Renal cortical epithelial cell (primary cell): ENCODE results near the gene B3GAT3. TPM values are rescaled to one million over a fixed set of nuclear protein-coding genes. Genes with fewer than 3 reads are reported as not detected.
A peak's percentile ranks its signal among the peaks of the same experiment; 100 is the strongest.
"Not testable (repeated sequence)": the region's sequence is repeated elsewhere in the genome, so short reads cannot be mapped to it uniquely, and the experiment has no call there.

Source experiments
- DNase-seq: peaks from one replicate; pipeline ENCODE4 v3.0.0-alpha.2; 2011; ENCODE audit warnings: low read depth
- total RNA-seq: library from RNA; depleted of rRNA; stranded (reverse); fragments of >200 nt; gene quantifications from 2 replicates; pipeline ENCODE4 v1.2.3, GENCODE V29; 2014

The B3GAT3 gene
- total RNA-seq, 1 donor from 2014 or later: 39.6 TPM

DNA sequence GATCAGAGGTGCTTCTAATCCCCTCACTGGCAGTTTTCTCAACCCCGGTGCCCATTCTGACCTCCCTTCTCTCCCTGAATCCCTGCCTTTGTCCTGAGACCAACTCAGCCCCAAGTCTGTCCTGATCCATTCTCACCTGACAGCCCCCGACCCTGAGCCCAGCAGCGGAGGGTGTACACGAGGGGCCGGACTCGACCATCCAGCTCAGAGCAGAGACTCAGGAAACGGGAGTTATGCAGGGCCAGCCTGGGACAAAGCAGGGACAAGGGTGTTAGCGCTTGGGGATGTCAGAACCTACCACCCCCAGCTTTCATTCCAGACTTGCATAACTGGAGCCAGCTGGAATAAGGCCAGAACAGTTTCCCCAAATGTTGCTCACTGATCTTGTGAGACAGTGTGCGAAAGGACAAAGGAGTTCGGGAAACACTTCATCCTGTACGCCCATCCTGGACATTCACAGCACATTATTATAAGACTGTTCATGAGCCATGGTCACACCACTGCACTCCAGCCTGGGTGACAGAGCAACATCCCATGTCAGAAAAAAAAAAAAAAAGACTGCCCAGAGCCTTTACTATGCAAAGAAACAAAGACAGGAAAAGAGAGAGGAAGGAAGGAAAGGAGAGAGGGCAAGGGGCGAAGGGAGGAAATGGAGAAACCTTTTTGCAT is 44.6 kb downstream of the B3GAT3 start:
- no peak for DNase-seq

DNA sequence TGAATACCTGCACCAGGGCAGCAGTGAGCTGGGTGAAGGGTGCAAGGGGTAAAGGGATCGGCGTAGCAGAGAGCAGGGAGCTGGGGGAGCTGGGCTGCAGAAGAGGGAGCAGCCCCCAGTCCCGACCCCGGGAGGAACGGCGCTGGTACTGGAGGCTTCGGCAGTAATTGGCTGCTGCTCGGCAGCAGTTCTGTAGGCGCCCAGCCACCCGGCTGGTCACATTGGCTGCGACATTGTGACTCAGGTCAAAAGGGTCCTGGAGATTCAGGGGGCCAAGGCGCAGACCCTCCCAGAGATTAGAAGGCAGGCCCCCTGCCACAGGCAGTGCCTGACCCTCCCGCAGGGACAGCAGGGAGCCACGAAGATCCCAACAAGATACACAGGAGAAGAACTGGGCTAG is 45.9 kb downstream of the B3GAT3 start:
- no peak for DNase-seq

DNA sequence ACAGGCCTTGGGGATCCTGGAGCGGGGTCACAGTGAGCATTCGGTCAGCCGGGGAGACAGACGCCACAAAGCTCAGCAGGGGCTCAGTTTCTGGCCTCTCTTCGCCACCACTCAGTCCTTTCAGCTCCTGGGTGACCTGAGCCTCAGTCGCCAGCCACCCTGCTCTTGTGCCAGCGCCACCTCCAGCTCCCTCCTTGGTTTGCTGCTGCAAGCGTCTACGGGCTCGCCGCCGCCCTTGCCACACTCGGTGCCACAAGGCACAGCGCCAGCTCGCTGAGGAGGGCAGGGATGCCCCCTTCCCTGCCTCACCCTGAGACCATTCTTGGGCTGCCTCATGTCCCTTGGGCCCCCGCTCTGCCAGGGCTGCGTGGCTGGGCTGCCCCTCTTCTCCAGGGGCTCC is 46.6 kb downstream of the B3GAT3 start:
- DNase-seq: no peak

DNA sequence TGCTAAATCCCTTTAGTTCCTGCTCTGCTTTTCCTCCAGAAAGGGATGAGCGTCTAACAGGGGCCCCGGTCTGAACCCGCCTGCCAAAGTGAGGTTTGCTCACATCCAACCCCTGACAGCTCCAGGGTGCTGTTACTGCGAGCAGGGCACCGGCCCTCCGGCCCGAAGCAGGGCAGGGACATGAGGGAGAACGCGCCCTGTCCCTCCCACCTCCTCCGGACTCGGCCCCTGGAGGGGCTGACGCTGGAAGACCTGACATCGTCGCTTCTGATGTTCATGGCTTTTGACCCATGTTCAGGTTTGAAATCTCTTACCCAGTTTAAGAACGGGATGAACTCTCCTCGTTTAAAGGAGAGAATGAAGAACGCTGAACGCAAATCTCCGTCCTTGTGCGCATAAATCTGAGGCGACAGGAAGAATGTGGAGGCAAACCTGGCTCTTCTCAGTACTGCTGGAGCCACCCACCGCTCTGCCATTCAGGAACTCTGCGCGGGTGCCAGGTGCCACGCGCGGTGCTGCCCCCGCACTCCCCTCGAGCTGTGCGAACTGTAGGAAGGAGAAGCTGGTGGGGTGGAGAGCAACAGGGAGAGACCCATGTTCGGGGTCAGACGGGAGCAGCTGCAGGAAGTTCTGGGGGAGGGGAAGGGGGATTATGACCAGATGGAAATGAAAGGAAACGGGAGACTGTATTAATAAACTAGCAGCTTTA is 47.3 kb downstream of the B3GAT3 start:
- DNase-seq: no peak

DNA sequence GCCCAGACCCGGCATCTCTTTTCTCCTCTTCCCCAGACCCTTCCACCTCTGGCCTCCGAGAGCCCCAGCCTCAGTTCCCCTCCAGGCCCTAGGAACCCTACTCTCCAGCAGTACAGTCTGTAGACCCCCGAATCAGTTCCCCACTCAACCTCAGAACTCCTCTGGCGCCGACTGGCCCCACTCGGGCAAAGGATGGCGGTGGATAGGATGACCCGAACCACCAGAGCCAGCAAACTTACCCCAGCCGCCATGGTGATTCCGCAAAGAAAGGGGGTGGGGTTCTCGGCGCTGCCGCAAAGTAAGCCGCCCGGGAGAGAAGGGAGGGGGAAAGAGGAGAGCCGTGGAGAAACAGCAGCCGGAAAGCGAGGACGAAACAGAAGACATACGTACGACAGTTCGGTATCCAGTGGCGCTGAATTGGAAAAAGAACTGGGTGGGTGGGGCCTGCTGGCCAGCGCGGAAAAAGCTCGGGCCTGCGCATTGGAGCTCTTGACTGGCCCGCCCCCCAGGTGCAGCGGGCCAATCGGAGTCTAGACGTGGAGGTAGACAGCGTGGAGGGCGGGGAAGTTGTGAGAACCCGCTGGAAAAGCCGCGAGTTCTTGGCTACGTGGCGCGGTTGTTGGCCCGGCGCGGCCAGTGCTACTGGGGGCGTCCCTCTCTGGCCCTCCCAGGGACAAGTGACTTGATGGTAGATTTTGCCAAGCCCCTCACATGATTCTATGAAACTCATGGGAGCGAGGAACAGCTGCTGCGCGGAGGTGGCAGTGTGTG is 48.0 kb downstream of the B3GAT3 start, which contains the start of gene EEF1G:
Gene EEF1G, minus strand, starts transcription at position 300 of the 771 bp plus-strand sequence. Its CDS starts 49 bp downstream, at position 251.
- peak; percentile 100 for DNase-seq

DNA sequence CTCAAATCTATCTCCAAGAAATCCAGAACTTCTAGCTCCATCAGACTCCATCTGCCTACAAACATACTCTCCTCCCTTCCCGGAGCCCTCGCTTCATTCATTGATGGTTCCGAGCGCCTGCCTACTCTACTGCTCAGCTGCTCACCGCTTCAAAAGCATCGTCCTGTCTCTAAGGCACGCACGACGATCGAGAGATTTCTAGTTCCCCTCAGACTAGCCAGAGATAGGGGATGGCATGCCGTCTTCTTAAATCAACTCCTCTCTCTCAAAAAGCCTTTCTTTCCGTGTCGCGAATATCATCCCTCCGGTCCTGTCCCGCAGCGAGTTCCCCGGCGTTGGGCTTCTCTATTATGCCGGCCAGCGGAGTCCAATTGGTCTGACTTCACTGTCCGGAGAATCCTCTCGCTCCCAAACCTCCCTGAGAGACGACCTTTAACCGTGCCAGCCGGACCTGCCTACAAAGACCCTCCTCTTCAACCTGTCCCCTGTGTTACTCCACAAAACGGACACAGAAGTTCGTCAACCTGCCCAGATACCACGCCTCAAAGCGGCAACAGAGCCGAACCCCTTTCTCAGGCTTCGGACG is 48.7 kb downstream of the B3GAT3 start:
- DNase-seq: no peak

DNA sequence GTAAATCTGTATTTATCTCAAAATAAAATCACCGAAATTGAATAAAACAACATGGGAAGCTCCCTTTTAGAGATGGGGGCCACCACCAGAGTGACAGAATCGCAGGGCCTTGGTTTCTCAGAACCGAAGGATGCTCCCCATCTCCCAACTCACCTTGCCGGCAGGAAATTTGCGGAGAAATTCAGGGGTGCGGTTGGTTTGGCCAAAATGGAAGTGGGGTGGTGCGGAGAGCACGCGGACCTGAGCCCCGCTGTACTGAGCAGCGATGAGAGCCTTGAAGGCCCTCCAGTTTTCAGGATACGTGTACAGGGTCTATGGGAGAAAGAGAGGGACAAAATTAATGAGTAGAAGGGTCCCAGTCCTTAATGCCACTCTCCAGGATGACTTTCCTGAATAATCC is 49.4 kb downstream of the B3GAT3 start:
- DNase-seq: no peak

DNA sequence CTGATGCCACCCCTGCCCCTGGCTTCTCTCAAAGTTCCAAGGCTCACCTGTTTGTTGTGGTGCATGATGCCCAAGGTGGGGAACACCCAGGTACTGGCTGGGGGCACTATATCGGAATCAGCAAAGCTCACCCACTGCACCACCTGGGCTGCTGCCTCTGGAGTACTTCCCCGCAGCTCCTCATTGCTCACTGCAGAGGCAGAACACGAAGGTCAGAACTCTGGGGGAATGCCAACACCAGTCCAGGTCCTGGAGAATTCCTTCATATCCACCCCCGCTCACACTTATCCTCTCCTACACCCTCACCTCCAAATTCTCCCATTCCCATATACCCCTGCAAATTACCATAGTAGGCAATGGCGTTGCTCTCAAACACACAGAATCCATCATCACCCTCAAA is 50.3 kb downstream of the B3GAT3 start:
- not testable (repeated sequence) for DNase-seq

DNA sequence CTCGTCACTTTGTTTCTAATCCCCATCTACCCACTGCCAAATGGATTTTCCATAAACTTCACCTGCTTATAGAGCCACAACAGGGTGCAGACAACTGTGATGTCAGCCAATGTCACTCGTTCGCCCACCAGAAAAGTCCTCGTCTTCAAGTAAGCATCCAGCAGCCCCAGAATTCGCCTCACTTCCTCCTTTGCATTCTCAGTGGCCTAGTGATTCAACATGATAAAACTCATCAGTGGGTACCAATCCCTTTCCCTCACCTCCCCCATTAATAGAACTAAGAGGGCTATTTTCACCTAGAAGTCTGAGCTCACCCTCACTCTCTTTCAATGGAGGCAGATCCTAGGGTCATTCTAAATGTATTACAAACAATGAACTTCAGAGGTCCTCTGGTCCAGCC is 50.9 kb downstream of the B3GAT3 start:
- DNase-seq: not testable (repeated sequence)

DNA sequence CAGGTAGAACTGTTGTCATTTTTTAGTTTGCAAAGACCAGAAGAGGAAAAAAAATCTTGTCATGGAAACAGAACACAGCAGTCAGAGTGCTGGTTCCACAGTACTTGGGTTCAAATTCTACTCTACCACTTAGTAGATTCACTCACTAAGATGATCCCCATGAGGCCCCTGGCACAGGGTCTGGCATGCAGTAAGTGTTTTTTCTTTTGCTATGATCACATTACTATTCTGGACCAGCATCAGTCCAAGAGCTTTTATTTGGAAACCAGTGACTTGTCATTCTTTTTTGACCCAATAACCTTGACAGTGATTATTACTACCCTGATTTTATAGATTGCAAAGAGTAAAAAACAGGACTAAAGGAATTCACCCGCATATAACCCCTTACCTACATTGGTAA is 52.2 kb downstream of the B3GAT3 start:
- DNase-seq: no peak

DNA sequence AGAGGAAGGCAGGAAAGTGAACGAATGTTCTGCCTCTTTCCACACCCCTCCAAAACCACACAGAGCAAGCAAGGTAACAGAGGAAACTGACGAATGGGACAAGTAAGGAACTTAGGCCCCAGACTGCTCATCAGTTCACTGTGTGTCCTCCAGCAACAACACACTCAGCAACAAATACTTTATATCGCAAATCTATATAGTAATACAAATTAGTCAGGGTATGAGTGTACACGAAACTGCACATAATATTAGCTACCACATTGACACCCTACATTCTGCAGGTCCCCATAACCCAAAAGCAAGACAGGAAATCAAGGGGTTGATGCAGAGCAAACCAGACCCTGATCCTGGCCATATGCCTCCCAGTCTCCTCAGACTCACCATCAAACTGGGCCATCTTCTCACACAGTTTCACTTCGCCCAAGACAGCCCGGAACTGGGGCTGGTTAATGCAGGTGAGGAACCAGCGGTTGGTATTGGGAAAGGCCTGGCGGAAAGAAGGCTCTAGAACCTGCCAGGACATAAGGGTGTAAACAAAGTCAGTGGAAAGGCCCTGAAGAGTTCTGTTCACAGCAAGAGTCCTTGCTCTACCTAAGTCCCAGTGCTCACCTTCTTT is 54.7 kb downstream of the B3GAT3 start:
- DNase-seq: no peak

DNA sequence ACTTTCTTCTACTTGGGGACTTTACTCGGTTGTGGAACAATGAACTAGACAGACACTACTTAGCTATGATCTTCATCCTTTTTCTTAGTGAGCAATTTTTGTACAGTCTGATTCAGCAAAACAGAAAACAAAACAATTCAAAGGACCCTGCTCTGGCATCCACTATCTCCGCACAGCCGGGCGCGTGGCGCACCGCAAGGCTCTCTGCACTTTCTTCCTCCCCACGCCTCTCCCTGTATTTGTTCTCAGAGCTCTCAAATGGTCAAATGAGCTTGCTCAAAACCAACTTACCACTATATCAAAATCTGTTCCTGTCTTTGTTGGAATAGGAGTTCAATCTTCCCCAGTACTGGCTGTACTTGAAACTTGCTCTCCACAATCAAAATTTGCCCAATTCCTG is 55.5 kb downstream of the B3GAT3 start:
- no peak for DNase-seq

Other genes starting within 250 kb of the B3GAT3 start
- gene SCGB1A1, start 203.0 kb downstream of the B3GAT3 start, total RNA-seq: not detected in 2 replicates
- 409 and 1,601 TPM in 2 replicates for gene AHNAK, start 75.2 kb downstream of the B3GAT3 start, total RNA-seq
- gene EEF1G, start 48.1 kb downstream of the B3GAT3 start, total RNA-seq: 1,513 and 1,623 TPM in 2 replicates
- 5.9 and 12.7 TPM in 2 replicates for gene TUT1, start 30.5 kb downstream of the B3GAT3 start, total RNA-seq
- 121 and 212 TPM in 2 replicates for gene MTA2, start 20.1 kb downstream of the B3GAT3 start, total RNA-seq
- 14.9 and 29.7 TPM in 2 replicates for gene EML3, start 9.2 kb downstream of the B3GAT3 start, total RNA-seq
- gene ROM1, start 8.7 kb downstream of the B3GAT3 start, total RNA-seq: 0.87 and 2.5 TPM in 2 replicates
- gene GANAB, start 24.6 kb upstream of the B3GAT3 start, total RNA-seq: 146 and 347 TPM in 2 replicates
- 28.1 and 33.8 TPM in 2 replicates for gene INTS5, start 31.3 kb upstream of the B3GAT3 start, total RNA-seq
- 20.8 and 33.9 TPM in 2 replicates for gene C11orf98, start 43.2 kb upstream of the B3GAT3 start, total RNA-seq
- 3.6 and 13.5 TPM in 2 replicates for gene CSKMT, start 43.3 kb upstream of the B3GAT3 start, total RNA-seq
- 4.1 and 6.1 TPM in 2 replicates for gene UQCC3, start 49.7 kb upstream of the B3GAT3 start, total RNA-seq
- gene LBHD1, start 50.3 kb upstream of the B3GAT3 start, total RNA-seq: 3.9 and 5.0 TPM in 2 replicates
- 97.6 and 105 TPM in 2 replicates for gene UBXN1, start 57.1 kb upstream of the B3GAT3 start, total RNA-seq
- 0.17 and 0.25 TPM in 2 replicates for gene LRRN4CL, start 67.5 kb upstream of the B3GAT3 start, total RNA-seq
- gene BSCL2, start 85.4 kb upstream of the B3GAT3 start, total RNA-seq: 47.8 and 50.4 TPM in 2 replicates
- not detected in 2 replicates for gene GNG3, start 85.7 kb upstream of the B3GAT3 start, total RNA-seq
- gene HNRNPUL2, start 105.5 kb upstream of the B3GAT3 start, total RNA-seq: 4.3 and 18.4 TPM in 2 replicates
- 25.0 and 25.1 TPM in 2 replicates for gene TTC9C, start 106.5 kb upstream of the B3GAT3 start, total RNA-seq
- gene ZBTB3, start 132.2 kb upstream of the B3GAT3 start, total RNA-seq: 8.7 and 11.8 TPM in 2 replicates
- gene POLR2G, start 139.6 kb upstream of the B3GAT3 start, total RNA-seq: 46.0 and 78.3 TPM in 2 replicates
- gene TAF6L, start 149.4 kb upstream of the B3GAT3 start, total RNA-seq: 15.1 and 20.7 TPM in 2 replicates
- gene TMEM179B, start 165.4 kb upstream of the B3GAT3 start, total RNA-seq: 26.6 and 46.4 TPM in 2 replicates
- gene TMEM223, start 170.0 kb upstream of the B3GAT3 start, total RNA-seq: 15.1 and 29.3 TPM in 2 replicates
- 7.6 and 50.3 TPM in 2 replicates for gene NXF1, start 183.5 kb upstream of the B3GAT3 start, total RNA-seq
- 23.1 and 38.8 TPM in 2 replicates for gene STX5, start 210.1 kb upstream of the B3GAT3 start, total RNA-seq
- gene TEX54, start 210.9 kb upstream of the B3GAT3 start, total RNA-seq: not detected in 2 replicates
- gene WDR74, start 217.6 kb upstream of the B3GAT3 start, total RNA-seq: 42.8 and 59.9 TPM in 2 replicates